GM21737 (cell line): ENCODE measurements around the gene MS4A15.
"Not testable (repeated sequence)": the region's sequence is repeated elsewhere in the genome, so short reads cannot be mapped to it uniquely, and the experiment has no call there.

Experiments used
- ATAC-seq: cut with Tn5 transposase; IDR thresholded peaks from one replicate; pipeline ENCODE4 v1.9.1; 2021; ENCODE audit warnings: mild to moderate bottlenecking, moderate library complexity; ENCODE audit not compliant: unreplicated experiment

Gene MS4A15, protein sequence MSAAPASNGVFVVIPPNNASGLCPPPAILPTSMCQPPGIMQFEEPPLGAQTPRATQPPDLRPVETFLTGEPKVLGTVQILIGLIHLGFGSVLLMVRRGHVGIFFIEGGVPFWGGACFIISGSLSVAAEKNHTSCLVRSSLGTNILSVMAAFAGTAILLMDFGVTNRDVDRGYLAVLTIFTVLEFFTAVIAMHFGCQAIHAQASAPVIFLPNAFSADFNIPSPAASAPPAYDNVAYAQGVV

DNA sequence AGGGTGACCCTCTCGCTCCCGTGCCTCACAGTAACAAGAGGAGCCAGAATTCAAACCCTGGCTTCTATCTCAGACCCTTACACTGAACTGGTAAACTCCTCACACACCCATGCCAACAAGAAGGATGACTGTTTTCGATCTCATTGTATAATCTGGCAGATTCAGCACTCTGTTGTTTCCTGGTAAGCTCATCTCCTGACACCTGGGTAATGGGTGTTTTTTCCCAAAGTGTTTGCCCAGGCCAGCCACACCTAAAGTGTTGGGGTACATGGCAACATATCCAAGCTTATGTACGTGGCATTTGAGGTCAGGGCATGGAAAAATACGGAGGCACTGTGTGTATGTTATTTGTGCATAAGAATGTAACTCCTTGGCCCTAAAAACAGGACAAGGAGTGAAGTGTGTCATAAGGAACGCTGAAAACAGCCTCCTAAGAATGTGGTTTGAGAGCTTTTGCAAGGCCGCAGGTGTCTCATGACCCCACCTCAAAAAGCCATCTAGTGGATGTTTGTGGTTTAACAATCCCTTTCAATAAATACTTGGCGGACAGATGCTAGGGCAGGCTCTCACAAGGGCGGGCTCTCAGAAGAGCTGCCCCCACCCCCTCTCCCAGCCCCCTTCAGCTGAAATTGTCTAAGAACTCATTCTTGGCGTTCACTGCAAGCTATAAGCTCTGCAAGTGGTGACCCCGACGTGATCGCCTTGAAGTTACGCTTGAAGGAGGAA lies at the start of gene MS4A15:
MS4A15 (plus strand) TSS at position 561 of the 726 bp plus-strand sequence. CDS start 6,867 bp downstream, outside the sequence.
- ATAC-seq, result no peak

DNA sequence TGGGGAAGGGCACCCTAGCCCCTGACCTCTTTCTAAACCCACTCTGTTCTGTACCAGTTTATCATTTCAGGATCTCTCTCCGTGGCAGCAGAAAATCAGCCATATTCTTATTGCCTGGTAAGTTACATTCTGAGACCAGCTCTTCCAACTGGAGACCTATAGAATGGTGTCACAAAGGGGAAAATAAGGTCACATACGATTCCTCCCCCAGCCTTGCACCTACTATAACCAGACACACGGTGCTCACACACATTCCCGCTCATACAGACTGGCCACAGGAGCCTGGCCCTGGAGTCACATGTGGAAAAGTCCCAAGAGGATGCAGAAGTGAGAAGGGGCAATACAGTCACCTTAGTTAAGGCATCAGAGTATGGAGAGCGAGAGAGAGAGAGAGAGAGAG lies 49.7 kb upstream of the MS4A15 start:
- ATAC-seq, result no peak

DNA sequence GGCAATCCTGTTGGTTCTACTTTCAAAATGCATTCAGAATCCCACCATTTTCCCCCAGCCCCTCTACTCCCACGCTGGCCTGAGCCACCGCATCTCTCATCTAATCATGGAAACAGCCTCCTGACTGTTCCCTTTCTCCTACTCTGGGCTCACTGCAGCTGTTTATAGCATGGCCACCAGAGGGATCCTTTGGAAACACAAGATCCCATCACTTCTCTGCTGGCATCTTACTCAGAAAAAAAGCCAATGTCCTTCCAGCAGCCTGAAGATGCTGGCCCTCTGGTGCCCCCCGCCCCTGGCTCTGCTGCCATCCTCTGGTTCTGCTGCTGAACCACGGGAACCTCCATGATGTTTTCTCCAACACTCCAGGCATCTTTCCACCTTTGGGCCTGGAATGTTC lies 46.2 kb upstream of the MS4A15 start:
- ATAC-seq, result no peak

DNA sequence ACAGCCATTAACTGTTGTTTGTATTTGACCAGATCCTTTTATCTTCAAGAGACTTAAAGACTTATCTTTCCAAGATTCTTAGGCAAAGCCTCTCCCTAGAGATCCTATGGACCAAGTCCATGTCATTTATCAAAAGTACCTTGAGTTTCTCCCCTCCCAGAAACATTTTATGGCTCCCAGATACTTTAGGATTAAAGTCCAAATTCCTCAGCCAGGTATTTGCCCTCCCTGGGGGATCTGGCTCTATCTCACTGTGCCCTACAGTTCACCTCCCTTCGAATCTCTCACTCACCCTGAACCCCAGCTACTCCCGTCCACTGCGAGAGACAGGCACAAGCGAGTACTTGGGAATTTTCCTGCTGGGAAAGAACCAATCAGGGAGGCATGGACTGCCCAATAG lies 45.4 kb upstream of the MS4A15 start:
- ATAC-seq, result no peak

DNA sequence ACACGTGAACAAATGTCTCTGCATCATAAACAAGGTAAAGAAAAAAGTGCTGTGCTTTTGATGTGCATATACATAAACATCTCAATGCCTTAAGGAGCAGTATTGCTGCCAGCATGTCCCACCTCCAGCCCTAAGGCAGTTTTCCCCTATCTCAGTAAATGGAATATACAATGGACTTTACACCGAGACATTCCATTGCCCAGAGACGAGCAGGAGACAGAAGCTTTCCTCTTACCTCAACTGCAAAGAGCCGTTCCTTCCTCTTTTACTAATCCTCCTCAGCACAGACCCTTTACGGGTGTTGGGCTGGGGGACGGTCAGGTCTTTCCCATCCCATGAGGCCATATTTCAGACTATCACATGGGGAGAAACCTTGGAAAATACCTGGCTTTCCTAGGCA lies 43.2 kb upstream of the MS4A15 start:
- not testable (repeated sequence) for ATAC-seq

DNA sequence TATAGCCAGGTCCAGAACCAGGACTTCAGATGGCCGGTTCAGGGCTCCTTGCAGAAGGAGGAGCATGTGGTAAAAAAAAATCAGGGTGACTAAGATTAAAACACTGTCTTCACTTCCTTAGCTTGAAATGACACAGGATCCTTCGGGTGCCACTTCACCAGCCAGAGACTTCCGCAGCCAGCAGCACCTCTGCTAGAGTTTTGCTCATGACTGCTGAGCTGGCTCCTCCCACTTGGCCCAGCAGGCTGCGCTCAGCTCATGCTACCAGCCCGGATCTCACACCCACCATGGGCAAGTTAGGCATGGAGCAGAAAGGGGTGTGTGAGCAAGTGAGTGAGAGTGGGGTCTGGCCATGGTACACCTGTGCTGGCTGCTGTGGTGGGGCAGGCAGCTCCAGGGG lies 38.7 kb upstream of the MS4A15 start:
- no peak for ATAC-seq

DNA sequence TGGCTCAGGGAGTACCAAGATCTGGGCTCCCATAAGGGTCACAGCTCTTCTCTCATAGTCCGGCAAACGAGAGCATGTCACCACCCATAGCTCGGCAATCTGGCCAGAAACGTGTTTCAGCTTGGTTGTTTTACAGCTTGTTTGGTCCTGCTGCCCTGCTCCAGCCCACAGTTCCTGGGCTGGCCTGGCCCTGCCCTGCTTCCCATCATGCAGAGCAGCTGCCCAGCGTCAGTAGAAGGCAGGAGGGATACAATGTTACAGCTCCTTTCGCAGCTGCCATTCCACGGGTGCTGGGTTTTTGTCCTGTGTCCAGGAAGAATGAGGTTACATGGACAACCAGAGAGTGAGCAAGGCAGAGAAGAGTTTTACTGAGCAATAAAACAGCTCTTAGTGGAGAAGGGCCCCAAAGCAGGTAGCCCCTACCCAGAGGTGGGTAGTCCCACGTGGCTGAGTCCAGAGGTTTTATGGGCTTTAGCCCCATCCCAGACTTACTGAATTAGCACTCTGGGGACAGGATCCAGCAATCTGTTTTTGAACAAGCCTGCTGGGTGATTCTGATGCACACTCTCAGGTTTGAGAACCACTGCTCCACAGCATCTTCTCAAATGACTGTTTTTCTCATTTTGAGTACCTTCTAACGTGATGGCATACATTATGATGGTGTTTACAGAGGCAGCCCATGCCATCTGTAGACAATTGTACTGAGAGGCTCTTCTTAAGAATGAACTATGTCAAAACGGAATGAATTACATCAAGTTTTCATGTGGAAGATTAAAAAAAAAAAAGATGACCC lies 37.9 kb upstream of the MS4A15 start:
- no peak for ATAC-seq

DNA sequence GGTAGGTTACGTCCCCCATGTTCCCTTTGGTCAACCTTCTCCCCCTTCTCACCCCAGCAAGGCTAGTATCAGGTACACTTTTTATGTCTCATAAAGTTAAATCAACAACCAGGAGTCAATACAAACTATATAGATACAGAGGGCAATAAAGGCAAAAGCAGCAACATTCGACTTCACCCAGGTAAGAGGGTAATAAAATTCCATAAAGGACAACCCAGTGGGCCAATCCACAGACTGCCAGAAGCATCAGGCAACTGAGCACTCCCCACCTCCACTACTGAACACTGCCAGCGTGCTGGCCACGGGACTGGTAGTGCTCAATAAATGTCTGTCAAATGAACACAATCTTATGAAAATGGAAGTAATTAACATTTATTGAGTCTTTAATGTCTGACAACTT lies 37.3 kb upstream of the MS4A15 start:
- no peak for ATAC-seq

DNA sequence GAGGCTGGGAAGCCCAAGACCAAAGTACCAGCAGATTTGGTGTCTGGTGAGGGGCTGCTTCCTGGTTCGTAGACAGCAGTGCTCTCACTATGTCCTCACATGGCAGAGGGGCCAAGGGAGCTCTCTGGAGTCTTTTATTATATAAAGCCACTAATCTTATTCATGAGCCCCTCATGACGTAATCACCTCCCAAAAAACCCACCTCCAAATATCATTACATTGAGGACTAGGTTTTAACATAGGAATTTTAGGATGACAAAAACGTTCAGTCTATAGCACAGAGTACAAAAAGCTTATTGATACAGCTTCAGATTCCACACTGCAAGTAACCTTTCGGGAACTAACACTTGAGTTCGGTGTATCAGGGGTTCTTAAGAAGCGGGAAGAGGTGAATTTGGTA lies 36.2 kb upstream of the MS4A15 start:
- no peak for ATAC-seq

DNA sequence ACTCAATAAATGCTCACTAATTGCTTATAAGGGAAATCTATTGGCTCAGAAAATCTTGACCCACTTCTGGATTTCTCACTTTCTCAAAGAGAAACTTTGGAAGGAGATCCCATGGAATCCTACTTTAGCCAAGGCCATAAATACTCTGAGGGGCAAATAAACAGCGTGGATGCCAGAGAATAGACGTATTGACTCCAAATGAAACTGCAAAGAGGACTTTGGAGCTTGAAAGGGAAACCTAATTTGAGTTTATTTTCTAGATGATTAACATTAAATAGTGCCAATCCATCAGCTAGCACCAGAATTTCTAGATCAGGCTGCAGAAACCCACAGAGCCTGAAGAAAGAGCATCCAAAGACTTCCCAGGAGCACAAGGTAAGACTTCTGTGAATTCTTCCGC lies 32.2 kb upstream of the MS4A15 start, which contains the start of gene MS4A18:
MS4A18 (plus strand) TSS at position 301 of the 400 bp plus-strand sequence.
- ATAC-seq, result no peak

DNA sequence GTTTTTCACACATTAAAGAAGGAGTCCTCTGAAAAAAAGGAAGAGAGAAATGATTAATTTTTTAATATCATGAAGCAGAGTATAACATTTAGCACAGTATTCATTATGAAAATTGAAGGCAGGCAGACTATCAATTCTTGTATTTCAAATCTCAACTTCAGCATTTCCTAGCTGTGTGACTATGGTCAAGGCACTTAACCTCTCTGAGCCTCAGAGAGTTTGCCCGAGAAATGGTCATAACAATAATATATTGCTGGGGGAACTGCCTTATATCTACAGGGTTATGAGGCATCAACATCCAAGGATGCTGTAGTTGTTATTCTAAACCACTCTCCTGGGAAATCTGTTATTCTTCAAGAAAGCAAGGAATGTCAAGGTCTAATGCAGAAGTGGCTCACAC lies 31.1 kb upstream of the MS4A15 start:
- ATAC-seq, result no peak

DNA sequence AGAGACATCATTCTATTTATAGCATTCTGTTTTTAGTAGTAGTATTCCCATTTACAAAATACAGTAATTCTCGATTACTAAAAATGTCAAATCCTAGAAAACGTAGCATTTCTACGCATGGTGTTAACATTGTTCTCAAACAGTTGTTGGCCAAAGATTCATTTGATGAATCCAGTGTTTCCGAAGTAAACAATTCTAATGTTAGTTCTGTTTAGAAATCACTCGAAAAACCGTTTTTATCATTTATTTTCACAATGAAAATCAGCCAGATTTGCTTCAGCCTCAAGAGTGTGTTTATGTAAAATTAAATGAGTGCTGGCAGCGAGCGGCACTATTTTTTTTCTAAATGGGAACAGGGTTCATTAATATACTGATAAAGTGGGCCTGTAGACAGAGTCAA lies 25.1 kb upstream of the MS4A15 start:
- ATAC-seq, result no peak

DNA sequence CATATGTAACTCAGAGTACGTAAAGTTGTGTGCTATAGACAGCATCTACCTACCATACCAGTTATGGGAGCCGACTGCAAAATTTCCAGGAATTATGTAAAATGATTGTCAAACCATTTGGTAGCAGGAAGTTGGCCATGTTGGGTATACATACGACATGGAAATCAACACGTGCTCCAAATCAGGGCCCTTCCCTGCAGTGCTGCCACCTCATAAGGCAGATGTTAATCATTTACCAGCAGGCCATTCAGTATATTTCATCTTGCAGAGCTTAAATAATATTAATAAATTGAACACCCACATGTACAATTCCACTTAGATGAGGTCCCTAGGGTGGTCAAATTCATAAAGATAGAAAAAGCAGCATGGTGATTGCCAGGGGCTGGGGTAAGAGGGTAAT lies 22.4 kb upstream of the MS4A15 start:
- no peak for ATAC-seq

DNA sequence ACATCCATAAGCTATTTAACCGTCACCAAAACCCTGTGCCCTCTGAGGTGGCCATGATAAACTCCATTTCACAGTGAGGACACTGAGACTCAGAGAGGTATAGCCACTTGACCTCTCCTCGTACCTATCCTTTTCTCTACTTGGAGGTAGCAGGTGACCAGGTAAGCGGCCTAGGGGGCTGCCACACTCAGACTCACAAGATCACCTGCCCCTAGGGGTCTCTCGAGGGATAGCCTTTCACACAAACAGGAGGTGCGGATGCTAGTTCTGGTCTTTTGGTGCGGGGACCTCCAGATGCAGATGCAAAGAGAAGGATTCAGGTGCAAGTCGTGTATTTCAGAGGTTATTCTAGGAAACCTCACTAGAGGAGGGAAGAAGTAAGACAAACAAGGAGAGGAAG lies 17.6 kb upstream of the MS4A15 start:
- no peak for ATAC-seq

DNA sequence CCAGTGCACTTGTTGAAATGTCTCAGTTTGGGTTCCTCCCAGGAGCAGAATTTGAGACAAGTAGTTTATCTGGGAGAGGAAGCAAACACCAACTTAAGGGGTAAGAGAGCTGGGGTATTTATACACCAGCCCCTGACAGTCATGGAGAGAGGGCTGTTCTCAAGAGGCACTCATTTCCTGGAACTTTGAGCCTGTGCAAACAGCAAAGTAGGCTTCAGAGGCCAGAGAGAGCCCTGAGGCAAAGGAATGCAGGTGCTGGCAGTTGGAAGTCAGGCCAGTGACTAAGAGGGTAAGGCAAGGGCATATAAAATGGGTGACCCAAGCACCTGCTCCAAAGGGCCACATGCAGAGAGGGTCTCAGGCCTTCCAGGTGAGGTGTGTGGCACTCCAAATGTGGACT lies 16.1 kb upstream of the MS4A15 start:
- ATAC-seq, result no peak

DNA sequence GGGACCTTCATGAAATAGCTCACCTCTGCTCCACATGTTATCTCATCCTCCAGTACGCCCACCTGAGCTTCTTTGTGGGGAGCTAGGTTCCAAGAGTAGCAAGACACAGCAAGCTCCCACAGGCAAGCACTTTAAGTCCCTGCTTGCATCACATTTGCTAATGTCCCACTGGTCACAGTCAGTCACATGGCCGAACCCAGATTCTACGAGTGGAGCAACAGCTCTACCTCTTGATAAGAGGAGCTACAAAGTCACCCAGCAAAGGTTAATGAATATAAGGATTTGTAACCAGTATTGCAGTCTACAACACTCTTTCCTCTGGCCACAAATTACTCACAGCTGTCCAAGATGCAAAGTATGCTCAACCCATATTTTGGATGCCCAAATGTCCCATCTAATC lies 15.2 kb upstream of the MS4A15 start:
- no peak for ATAC-seq

DNA sequence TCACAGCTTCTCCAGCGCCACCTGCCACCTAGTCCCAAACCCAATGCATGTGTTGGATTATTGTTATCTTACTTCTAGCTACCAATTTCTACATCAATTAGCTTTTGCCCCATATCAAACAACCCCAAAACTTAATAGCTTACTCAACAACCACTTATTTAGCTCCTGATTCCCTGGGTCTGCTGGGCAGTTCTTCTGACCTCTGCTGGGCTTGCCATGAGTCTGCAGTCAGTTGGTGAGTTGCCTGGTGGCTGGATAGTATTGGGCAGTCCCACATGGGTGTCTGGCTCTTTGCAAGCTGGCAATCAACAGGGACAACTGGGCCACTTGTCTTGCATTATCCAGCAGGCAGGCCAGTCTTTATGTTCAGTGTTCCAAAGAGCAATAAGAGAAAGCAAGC lies 13.6 kb upstream of the MS4A15 start:
- no peak for ATAC-seq

DNA sequence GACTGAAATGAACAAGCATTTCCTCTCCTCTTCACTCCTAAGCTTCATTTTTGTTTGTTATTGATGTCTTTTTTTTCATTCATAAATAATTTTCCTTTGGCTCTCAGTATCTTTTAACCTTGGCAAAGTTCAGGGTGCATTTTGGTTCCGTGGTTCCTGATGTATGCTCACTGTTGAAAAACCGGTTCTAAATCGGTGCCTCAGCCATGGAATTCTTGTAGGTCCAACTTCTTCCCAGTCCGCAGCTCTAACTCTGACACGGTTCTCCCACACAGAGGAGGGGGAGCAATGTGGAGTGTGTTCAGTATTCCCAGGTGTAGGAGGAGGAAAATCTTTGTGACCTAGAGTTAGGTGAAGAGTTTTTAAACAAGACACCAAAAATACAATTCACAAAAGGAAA lies 12.6 kb upstream of the MS4A15 start:
- no peak for ATAC-seq

DNA sequence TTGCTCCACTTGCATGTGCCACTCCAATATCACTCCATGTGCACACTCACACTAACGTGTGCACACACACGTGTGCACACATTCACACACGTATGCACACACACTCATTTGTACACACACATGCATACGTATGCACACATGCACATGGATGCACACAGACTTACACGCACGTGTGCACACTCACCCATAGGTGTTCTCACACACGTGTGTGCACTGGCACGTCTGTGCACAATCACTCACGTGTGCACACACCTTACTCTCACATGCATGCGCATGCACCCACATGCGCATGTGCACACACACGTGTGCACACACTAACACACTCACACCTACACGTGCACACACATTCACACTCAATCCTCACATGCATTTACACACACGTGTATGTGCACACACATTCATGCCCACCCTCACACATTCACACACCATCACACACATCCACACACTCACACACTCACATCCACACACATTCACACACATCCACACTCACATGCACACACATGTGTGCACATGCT lies 9.3 kb upstream of the MS4A15 start:
- ATAC-seq, result no peak

DNA sequence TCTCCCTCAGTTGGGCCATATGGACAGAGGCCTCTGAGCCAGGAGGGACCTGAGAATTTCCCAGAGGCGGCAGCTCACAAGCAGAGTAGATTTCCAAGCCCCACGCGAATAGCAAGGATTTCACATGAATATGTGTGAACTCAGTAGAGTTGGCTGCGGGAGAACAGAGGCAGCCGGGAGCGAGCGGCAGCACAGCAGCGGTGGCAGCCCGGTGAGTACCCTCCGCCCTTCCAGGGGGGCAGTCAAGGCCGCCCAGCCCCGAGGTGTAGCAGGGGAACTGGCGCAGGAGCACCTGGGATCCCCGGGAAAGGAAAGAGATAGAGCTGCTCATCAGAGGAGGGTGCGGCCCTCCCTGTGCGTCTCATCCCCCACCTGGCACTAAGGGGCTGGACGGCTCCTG lies 8.4 kb upstream of the MS4A15 start:
- no peak for ATAC-seq

DNA sequence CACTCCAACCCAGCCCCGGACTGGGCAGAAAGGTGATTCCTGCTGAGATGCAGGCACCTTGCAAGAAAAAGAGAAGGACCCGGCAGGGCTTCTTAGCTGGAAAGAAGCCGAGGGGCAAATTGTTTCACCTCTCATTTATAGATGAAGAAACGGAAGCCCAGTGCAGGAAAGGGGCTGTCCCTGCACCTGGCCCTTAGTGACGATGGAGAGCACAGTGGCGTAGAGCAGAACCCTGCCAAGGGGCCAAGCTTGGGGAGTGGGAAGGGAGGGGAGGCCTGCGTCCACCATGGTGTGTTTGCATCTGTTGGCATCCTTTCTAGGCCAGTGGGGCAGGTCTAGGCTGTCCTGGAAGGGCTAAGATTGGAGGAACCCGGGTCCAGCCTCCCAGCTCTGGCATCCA lies 7.8 kb upstream of the MS4A15 start:
- ATAC-seq, result no peak

DNA sequence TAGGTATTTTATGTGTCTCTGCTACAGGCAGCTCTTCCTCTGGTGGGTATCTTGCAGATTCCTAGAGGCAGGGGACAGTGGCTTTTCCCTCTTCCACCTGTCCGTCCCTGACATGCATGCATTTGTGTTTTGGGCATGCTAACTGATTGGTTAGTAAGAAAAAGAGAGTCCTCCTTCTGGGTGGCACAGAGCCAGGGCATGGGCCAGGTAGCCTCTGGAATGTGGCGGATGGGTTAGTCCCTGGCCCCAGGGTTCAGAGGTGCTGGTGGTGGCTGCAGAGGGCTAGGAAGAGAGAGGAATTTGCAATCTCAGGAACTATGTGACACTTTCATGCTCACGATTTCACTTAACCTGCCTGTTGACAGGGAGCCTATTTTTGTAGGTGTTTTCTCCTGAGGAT lies 5.8 kb upstream of the MS4A15 start:
- no peak for ATAC-seq
